GM21737 (cell line): ENCODE results near the gene CACNG4.
"Not testable (repeated sequence)": the region's sequence is repeated elsewhere in the genome, so short reads cannot be mapped to it uniquely, and the experiment has no call there.

Source experiments
- ATAC-seq: cut with Tn5 transposase; IDR thresholded peaks from one replicate; pipeline ENCODE4 v1.9.1; 2021; ENCODE audit warnings: mild to moderate bottlenecking, moderate library complexity; ENCODE audit not compliant: unreplicated experiment

The CACNG4 gene

DNA sequence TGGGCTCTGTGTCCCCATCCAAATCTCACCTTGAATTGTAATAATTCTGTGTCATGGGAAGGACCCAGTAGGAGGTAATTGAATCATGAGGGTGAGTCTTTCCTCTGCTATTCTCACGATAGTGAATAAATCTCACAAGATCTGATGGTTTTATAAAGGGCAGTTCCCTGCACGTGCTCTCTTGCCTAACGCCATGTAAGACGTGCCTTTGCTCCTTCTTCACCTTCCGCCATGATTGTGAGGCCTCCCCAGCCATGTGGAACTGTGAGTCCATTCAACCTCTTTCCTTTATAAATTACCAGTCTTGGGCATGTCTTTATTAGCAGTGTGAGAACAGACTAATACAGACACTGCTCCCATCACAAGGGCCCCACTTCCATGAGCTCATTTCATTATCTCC lies 76.6 kb downstream of the CACNG4 start:
- not testable (repeated sequence) for ATAC-seq

DNA sequence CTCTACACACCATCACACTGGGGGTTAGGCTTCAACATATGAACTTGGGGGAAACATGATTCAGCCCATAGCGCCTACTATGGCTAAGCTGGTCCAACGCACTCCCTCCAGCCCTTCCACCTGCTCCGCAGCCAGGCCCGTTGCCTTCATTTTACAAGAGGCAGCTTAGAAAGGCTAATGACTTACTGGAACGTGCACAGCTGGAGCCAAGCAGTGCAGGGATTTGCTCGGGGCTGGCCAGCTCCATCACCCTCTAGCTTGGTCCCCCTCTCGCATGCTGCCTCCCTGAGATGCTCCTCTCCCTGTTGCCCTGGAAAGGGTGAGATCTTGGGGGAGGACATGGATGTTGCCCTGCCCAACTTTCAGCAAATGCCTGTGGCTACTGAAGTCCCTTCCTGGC lies 77.0 kb downstream of the CACNG4 start:
- ATAC-seq = no peak

DNA sequence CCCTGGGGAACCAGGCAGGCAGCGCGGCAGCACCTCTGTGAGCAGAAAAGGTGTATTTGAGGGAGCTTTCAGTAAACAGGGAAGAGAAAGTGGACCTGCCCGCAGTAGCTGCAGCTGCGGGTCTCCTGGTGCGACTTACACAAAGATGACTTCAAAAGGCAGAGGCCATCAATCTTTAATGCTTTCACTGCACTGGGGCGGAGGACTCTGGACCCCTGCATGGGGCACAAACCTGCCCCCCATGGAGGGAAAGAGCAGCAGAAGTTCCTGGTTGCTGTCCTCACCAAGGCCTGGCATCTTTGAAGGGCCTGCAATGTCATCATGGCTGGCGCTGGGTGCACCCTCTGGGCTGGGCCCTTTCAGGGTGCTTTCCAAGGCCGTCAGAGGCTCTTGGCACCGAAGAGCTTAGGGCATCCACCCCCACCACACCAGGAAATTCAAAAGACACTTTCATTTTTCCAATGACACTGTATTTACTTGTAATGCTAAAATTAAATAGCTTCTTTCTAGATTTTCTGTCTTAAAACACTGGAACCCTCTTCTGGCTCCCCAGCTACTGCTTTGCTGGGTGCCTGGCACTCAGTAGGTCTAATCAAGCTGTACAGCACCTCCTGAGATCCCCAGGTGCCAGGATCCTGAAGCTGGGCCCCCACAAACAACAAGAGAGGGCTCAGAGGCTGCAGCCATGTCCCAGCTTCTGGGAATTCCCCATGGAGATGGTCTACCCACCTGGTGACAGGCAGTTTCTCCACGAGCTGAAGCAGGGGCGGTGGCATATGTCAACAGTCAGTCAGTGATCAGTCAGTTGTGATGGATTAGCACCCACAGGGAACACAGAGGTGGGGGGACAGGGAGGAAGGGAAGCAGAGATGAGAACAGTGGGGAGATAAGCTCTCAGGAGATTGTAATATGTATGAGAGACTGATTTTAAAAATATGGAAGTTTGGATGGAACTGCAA lies 77.7 kb downstream of the CACNG4 start:
- ATAC-seq = no peak

DNA sequence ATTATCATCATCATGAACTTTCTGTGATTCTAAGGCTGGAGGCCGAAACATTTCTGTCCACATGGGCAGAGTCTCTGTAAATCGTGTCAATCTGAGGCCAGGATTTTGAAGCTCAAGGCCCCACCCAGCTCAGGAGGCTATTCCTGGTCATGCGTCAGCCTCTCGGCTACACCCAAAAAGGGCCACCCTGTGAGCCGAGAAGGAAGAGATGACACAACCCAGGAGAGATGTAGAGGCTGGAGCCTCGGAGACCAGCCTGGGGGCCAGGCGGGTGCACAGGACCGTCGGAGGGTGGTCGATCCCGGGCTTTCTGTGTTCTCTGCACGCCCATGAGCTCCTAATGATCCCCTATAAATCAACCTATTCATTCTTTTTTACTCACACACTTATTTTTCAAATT lies 78.8 kb downstream of the CACNG4 start:
- ATAC-seq = no peak

DNA sequence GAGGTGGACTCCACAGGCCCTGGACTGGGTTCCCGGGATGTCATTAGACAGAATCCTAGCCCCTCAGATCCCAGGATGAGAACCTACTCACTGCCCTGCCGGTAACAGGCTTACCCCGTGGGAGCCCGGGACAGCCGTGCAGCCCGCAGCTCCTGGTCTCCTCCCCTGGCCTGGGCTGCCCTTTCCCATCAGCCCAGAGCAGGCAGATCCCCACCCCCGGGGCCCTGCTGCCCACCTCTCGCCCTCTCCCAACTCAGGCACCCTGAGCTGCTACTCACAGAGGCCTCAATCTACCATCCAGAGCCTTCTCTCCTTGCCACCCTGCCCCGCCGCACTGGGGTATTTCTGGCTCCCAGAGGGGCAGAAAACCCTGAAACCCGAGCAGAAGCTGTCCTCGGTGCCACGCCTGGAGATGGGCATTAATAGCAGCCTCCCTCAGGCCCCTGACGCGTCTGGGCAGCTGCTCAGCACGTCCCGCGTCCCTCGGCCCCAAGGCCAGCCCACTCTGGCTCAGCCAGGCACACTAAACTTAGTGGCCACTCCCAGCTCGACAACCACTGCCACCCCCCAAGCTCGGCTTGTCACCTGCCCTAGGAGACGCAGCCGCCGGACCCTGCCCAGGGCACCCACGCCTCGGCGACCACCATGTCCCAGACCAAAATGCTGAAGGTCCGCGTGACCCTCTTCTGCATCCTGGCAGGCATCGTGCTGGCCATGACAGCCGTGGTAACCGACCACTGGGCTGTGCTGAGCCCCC lies 79.7 kb downstream of the CACNG4 start, which contains the start of gene CACNG1:
TSS of gene CACNG1 (plus strand) at position 539 of the 757 bp plus-strand sequence. CDS start at position 646, 107 bp downstream.
- ATAC-seq = no peak

DNA sequence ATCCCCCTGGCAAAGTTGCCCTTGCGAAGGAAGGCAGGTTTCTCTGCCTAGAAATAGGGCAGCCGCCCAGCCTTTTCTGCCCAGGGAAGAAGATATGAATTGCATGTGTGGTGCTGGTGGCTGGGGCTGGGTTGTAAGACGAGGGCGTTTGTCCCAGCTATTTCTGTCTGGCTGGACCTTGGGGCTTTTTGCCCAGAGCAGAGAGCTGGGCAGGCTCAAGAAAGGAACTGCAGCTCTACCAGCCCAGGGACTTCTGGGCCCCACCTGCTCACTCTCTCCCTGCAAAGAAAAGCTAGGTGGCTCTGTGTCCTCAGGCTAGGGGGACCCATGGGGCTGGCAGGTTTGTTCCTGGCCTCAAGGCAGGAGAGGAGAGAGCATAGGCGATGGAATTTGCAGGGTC lies 80.4 kb downstream of the CACNG4 start:
- no peak for ATAC-seq

DNA sequence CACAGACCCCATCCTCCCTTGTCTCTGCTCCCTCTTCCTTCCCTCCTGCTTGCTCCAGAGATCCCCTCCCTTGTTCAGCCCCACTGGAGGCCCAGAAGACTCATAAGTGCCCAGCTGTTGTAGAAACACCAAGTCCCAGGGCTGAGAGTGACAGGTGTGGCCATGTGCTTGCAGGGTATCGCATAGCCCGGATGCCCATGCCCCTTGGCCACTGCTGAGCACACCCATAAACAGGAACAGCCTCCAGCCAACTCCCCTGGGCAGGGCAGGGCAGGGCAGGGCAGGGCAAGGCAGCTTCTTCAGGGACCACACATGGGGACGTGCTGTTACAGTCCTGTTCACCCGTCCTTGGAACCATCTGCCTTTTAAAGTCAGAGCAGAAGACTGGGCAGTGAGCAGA lies 81.9 kb downstream of the CACNG4 start:
- no peak for ATAC-seq

DNA sequence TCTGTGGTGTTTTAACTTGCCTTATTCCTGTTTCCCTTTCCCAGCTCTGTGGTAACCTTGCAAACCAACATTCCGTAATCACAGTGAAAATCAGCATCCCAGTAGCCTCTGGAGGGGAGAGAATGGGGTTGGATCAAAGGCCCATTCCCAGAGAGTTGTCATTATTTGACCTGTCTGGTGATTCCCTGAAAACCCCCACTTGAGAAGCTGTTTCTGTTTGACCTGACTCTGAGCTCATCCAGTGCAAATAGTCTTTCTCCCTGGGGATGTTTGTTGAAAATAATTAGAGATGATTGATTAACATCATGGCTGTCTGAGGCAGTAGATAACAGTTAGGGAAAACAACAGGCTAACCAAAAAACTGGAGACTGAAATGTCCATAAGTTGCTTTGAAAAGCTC lies 82.9 kb downstream of the CACNG4 start:
- ATAC-seq = no peak

DNA sequence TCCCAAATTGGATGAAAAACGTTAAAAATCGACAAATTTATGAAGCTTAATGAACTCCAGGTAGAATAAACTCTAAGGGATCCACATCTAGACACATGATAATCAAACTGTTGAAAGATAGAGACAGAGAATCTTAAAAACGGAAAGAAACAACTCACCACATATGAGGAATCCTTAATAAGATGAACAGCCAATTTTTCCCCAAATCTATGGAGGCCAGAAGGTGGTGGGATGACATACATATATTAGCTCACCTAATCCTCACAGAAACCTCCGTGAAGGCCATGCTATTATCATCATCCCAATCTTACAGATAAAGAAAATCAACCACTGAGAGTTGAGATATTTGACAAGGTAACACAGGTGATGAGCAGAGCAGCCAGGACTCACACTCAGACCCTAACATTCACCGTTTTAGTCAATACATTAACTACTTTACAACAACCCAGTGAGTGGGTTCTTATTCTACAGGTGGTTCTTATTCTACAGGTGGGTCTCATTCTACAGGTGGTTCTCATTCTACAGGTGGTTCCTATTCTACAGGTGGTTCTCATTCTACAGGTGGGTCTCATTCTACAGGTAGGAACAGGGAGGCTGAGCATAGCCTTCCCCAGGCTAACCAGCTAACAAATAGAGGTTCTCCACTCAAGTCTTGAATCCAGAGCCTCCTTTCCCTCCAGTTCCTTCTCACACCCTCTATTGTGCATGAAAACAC lies 84.7 kb downstream of the CACNG4 start:
- no peak for ATAC-seq

DNA sequence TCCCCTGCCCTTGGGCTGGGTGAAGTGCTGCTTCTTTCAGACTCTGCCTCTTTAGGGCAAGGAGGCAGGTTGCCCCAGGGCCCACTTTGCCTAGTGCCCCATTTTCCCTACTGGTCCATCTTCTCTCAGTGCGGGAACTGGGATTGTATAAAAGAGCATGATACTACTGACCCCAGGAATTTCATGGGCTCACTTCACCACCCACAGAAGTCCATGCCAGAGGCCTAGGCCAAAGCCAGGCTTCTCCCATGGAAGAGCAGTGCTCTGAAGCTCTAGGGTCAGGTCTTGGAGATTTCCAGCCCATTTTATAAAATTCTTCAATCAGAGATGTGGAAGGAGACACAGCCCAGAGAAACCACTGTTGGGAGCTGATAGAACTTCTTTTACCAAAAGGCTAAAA lies 85.6 kb downstream of the CACNG4 start:
- ATAC-seq = no peak

DNA sequence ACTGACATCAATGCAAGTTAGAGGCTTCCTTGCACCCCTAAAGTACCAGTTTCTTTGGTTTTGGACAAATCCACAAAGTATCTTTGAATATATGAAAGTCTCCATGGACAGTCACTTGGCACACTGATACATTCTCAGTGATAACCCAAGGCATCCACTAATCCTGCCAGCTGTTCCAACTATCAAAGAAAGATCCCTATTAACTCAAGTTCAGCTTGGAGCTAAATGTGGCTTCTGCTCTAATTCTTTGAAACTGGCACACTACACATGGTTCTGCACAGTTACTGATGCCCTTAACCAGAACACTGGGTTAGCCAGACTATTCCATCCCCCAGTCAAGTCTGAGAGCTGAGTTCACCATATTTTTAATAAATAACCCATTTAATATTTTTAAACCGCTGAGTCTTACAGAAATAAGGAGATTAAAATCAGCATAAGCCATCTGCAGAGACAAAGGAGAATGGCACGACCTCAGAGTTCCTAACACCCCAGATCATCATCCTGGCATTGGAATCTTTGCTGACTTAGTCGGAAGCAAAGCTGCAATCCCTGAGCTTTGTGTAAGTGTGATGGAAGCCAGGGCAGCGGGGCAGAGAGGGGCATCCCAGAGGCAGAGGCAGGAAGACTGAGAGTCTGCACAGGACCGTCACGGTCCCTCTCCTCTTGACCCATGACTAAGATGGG lies 86.1 kb downstream of the CACNG4 start:
- ATAC-seq = no peak

DNA sequence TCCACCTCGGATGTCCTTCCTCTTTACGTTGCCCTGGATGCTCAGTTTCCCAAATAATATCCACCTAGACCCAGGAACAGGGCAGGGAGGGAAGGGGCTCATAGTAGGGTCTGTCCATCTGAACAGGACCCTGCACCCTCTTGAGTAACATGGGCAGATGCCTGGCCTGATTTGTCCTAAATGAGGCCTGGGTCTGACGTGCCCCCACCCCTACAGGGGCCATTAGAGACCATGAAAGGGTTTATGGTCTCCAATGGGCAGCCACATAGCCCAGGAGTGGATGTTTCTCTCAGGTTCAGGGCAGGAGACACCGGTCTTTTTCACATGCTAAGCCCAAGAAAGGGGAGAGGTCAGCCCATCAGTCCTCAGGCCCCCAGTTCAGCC lies 86.6 kb downstream of the CACNG4 start:
- ATAC-seq = no peak

DNA sequence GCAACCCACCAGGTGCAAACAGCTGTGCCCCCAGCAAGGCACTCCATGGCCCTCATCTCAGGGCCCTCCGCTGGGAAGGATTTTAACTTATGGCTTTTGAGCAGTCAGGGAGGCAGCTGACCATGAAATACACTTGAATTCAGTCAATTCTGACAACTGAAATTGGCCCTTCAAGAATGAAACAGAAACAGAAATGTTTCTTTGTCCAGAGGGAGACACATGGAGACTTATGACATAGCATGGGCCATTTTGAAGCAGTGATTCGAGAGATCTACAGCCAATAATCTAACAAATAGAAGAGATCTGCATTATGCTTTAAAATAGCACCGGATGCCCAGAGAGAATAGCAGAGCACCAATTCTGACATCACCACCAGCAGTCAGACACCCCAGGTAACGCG lies 87.3 kb downstream of the CACNG4 start:
- ATAC-seq = no peak

DNA sequence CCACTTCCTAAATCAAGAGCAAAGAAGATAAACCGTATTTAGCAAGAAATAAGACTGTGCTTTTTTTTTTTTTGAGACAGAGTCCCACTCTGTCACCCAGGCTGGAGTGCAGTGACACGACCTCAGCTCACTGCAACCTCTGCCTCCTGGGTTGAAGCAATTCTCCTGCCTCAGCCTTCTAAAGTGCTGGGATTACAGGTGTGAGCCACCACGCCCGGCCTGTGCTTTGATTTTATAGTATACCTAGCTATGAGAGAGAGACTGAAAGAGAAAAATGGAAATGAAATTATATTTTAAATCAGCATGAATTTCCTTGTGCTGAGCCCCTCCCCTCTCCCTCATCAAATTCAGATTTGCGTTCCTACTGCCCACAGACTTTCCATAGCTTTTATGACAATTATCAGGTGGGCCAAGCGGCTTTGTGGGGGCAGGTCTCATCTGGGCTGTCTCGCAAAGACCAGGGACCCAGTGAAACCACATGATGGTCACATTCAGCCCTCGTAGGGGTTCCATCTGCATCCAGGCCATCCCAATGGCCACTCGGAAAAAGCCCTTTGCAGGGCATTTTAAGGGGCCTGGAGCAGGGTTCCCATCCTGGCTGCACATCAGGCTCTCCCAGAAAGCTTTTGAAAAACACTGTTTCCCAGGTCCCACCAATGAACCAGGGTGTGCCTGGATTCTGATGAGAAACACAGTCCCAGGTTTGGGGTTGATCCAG lies 88.4 kb downstream of the CACNG4 start:
- no peak for ATAC-seq

DNA sequence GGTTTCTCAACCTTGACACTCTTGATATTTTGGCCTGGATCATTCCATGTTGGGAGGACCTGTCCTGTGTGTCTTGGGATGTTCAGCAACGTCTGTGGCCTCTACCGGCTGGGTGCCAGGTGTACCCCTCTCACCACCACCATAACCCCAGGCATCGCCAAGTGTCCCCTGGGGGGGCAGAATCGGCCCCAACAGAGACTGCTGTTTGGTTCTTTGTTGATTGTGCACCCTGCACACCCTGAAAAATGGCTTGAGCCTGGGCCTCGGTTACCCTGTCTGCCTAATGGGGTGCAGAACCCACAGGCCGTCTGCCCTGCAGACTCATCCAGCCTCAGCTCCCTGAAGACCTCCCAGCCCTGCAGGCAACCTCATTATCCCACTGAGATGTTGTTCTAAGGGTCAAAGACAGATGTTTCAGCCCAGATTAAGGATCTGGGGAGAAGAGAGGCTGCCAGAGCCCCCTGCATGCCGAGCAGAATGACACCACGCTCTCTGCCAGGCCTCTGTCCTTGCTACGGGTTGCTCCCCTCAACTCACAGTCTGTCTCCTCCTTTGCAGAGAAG lies 89.0 kb downstream of the CACNG4 start:
- no peak for ATAC-seq

DNA sequence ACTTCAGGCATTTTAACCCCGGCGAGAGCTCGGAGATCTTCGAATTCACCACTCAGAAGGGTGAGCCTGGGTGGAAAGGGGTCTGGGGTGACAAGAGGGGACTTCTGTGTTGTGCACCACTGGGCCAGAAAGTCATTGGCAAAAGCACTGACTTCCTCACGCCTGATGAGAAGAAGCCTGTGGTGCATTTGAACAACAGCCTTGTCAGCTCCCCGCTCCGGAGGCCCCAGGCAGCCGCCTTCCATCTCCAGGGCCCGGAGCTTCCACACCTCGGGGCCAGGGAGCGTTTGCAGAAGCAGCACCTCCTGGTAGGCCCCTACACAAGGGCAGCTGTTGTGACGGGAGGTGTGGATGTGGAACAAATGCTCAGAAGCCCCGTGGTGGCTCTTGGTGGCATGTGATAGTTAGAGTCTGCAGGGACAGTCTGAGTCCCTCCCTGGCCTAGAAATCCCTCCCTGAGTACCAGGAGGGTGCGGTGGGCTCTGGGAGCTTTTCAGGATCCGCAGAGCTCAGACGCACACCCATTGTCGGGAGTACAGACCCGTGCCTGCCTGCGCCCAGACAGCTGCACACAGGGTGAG lies 89.6 kb downstream of the CACNG4 start:
- no peak for ATAC-seq

DNA sequence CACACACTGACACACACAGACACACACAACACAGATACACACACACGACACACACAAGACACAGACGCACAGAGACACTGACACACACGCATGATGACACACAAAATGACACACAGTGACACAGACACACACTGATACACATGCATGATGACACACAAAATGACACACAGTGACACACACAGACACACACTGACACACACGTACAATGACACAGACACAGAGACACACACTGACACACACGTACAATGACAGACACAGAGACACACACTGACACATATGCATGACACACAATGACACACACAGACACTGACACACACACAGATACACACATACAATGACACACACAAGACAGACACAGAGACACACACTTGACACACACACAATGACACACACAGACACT lies 90.1 kb downstream of the CACNG4 start:
- ATAC-seq = no peak

DNA sequence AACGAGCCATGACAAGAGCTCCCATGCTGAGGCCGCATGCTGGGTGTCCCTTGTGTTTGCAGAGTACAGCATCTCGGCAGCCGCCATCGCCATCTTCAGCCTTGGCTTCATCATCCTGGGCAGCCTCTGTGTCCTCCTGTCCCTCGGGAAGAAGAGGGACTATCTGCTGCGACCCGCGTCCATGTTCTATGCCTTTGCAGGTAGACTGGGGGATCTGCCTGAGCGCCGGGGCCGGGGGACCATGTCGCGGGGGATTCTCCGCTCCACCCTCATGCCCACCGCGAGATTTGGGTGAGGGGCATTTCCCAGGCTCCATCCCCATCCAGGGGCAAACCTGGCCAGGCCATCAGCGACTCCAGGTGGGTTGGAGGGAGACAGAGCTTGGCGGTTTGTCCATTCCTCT lies 90.5 kb downstream of the CACNG4 start:
- no peak for ATAC-seq
